Activated CD4-positive, alpha-beta T cell treated with anti-CD3 and anti-CD28 coated beads, Interleukin-2, amount 50 U/mL, for 24 hours (primary cell): ENCODE measurements around the gene TMEM240.
"Not testable (repeated sequence)": the region's sequence is repeated elsewhere in the genome, so short reads cannot be mapped to it uniquely, and the experiment has no call there.

Experiments used
- DNase-seq, 2 donors: peaks; one replicate each; pipeline ENCODE4 v3.0.0-alpha.2; 2020; ENCODE audit warnings: low read depth in 1 of 2, low spot score in 1 of 2

TMEM240 gene

DNA sequence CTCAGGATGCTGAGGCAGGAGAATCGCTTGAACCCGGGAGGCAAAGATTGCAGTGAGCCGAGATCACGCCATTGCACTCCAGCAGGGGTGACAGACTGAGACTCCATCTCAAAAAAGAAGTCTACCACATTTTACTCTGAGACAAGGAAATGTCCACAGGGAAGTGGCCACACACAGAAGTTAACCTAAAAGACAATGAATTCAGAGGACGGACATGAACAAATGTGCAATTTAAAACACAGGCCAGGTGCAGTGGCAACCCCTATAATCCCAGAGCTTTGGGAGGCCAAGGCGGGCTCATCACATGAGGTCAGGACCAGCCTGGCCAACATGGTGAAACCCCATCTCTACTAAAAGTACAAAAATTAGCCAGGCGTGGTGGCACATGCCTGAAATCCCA is 17.3 kb upstream of the TMEM240 start:
- not testable (repeated sequence) for DNase-seq

DNA sequence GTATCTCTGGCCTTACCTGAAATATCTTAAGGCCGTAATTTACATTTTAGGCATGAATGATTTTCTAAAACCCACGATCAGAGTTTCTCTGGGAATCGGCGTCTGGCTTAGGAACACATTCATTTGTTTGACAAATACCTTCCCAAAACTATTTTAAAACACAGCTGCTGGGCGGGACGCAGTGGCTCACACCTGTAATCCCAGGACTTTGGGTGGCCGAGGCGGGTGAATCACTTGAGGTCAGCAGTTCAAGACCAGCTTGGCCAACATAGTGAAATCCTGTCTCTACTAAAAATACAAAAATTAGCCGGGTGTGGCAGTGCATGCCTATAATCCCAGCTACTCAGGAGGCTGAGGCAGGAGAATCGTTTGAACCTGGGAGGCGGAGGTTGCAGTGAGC is 16.5 kb upstream of the TMEM240 start:
- DNase-seq = not testable (repeated sequence)

DNA sequence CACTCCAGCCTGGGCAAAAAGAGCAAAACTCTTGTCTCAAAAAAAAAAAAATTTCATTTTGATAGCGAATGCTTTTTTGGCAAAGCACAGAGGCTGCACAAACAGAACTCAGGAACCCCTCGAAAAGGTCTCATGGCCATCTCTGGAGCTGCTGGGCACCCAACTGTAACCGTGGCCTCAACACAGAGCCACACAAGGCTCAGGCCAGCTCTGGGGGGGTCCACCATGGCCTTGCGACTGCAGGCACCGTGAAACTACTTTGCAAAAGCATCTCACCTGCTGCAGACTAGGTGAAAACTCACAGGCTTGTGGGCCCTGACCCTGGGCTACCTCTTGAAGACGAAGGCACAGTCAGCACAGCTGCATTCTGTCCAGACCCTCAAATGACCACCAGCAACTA is 16.1 kb upstream of the TMEM240 start:
- DNase-seq = no peak

GRCh38 chr1:1554926-1555915 is 14.8 kb upstream of the TMEM240 start:
- DNase-seq = no peak

DNA sequence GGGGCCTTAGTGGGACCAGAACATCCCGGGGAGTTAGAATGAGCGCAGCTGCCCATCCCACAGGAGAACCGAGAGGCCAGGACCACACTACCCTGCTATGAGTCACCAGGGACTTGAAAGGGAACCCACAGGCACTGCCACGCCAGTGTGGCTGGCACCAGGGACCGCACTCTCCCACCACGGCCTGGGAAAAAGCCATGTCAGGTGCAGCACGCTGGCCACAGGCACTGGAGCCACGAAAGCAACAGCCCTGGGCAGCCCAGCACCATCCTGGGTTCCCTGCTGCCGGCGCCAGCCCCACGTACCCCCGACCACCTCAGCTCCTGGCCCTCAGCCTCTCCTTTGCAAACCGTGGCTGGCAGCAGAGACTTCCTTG is 14.1 kb upstream of the TMEM240 start:
- no peak for DNase-seq

GRCh38 chr1:1553821-1554494 is 13.5 kb upstream of the TMEM240 start:
- no peak for DNase-seq

GRCh38 chr1:1552263-1552639 is 11.8 kb upstream of the TMEM240 start:
- no peak for DNase-seq

- no peak for DNase-seq
Measured at GRCh38 chr1:1551524-1552262, 11.3 kb upstream of the TMEM240 start.

GRCh38 chr1:1550591-1551432 is 10.4 kb upstream of the TMEM240 start:
- DNase-seq = no peak

DNA sequence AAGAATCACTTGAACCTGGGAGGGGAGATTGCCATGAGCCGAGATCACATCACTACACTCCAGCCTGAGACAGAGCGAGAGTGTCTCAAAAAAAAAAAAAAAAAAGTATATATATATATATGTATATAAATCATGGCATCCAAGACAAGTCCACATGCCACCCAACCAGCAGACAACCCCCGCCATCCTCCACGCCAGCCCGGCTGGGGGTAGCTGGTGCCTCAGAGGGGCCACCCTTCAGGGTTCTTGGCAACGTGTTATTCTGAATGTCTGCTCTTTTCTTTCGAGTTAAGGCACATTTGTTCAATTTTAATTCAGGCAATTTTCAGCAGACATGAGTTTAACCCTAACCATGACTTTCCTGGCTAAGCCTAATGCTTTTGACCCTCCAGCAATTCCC is 9.7 kb upstream of the TMEM240 start:
- no peak for DNase-seq

GRCh38 chr1:1548591-1548990 is 8.2 kb upstream of the TMEM240 start:
- no peak for DNase-seq

GRCh38 chr1:1547476-1547875 is 7.1 kb upstream of the TMEM240 start:
- DNase-seq = no peak

GRCh38 chr1:1547011-1547410 is 6.6 kb upstream of the TMEM240 start:
- no peak for DNase-seq

DNA sequence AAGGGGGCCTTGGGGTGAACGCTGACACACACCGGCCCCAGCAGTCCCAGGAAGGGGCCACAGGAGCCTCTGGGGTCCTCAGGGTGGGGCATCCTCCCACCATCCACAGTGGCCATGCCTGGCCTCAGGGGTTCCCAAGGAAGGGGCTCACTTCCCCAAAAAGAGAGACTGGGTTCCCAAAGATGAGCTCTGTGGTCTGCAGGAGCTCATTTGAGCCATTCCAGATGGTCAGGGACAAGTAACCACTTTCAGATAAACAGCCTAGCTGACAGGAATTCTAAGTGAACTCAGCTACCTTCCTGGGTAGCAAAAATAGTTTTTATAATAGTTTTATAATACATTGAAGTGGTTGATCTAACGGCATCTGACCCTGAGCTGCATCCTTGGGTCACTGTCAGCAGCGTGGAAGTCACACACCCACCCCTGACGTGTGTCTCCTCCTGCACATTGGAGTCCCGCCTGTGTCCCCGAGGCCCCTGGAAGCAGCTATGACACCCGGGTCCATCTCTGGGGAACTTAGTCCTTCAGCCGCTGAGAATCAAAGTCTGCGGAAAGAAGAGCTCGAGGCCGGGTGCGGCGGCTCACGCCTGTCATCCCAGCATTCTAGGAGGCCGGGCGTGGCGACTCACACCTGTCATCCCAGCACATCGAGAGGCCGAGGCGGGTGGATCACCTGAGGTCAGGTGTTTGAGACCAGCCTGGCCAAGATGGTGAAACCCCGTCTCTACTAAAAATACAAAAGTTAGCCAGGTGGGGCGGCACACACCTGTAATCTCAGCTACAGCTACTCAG is 5.7 kb upstream of the TMEM240 start:
- DNase-seq = no peak

- DNase-seq = no peak
Measured at GRCh38 chr1:1544544-1544943, 4.1 kb upstream of the TMEM240 start.

DNA sequence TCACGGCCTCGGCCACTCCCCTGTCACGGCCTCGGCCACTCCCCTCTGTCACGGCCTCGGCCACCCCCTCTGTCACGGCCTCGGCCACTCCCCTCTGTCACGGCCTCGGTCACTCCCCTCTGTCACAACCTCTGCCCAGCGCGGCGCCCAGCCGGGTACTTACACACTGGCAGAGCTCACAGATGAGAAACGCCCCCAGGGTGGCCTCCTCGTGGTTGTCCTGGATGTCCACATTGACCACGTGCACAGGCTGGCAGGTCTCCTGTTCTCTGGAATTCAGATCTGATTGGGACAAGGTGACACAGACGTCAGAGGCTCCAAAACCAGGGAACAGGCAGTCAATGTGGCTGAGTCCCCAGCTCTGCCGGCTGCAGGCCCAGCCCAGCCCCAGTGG is 3.3 kb upstream of the TMEM240 start:
- no peak for DNase-seq

- no peak for DNase-seq
Measured at GRCh38 chr1:1542766-1543705, 2.6 kb upstream of the TMEM240 start.

GRCh38 chr1:1541956-1542765 is 1.7 kb upstream of the TMEM240 start:
- no peak for DNase-seq
